GM21786 (cell line): Measurements from ENCODE around the gene MAGED1.
A peak's percentile ranks its signal among the peaks of the same experiment; 100 is the strongest.

Experiments used
- ATAC-seq: cut with Tn5 transposase; IDR thresholded peaks from one replicate; pipeline ENCODE4 v1.9.1; 2021; ENCODE audit not compliant: unreplicated experiment

Gene MAGED1

GRCh38 chrX:51892921-51893745 is at the start of gene MAGED1:
Gene MAGED1 (plus strand): TSS chrX:51893623. CDS start chrX:51894305, 682 bp downstream.
- peak; percentile 52 for ATAC-seq

- ATAC-seq, result no peak
These were observed 46.0 kb upstream of the MAGED1 start for GRCh38 chrX:51847463-51847862.

- peak; percentile 70 for ATAC-seq
These were observed 41.8 kb upstream of the MAGED1 start for GRCh38 chrX:51851507-51852085.

GRCh38 chrX:51852096-51852495 is 41.3 kb upstream of the MAGED1 start:
- ATAC-seq, result no peak

GRCh38 chrX:51852621-51853020 is 40.8 kb upstream of the MAGED1 start:
- ATAC-seq, result no peak

GRCh38 chrX:51853251-51853650 is 40.2 kb upstream of the MAGED1 start:
- no peak for ATAC-seq

GRCh38 chrX:51855698-51856097 is 37.7 kb upstream of the MAGED1 start:
- no peak for ATAC-seq

GRCh38 chrX:51857159-51857733 is 36.2 kb upstream of the MAGED1 start:
- no peak for ATAC-seq

- ATAC-seq, result no peak
These were observed 32.7 kb upstream of the MAGED1 start for GRCh38 chrX:51860679-51861078.

GRCh38 chrX:51862920-51863319 is 30.5 kb upstream of the MAGED1 start:
- no peak for ATAC-seq

- ATAC-seq, result no peak
These were observed 27.2 kb upstream of the MAGED1 start for GRCh38 chrX:51866210-51866609.

GRCh38 chrX:51867626-51868025 is 25.8 kb upstream of the MAGED1 start:
- ATAC-seq, result no peak

GRCh38 chrX:51870354-51870753 is 23.1 kb upstream of the MAGED1 start:
- no peak for ATAC-seq

- ATAC-seq, result no peak
These were observed 19.3 kb upstream of the MAGED1 start for GRCh38 chrX:51874123-51874522.

GRCh38 chrX:51876441-51876840 is 17.0 kb upstream of the MAGED1 start:
- ATAC-seq, result no peak

GRCh38 chrX:51878056-51878455 is 15.4 kb upstream of the MAGED1 start:
- no peak for ATAC-seq

- no peak for ATAC-seq
These were observed 3.6 kb upstream of the MAGED1 start for GRCh38 chrX:51889851-51890250.

GRCh38 chrX:51891245-51891644 is 2.2 kb upstream of the MAGED1 start:
- no peak for ATAC-seq

- ATAC-seq, result peak; percentile 37
These were observed 1.4 kb upstream of the MAGED1 start for GRCh38 chrX:51891821-51892551.

- ATAC-seq, result no peak
These were observed 691 bp downstream of the MAGED1 start for GRCh38 chrX:51893931-51894696.
